ENCODE data around the gene CELF4.
"Not testable (repeated sequence)": the region's sequence is repeated elsewhere in the genome, so short reads cannot be mapped to it uniquely, and the experiment has no call there.

The CELF4 gene

GRCh38 chr18:37476182-37476581, 89.4 kb downstream of the CELF4 start:
- TF ChIP-seq PAX5 (IDR thresholded peaks at IDR 0.05; ENCODE audit: insufficient read depth, low read length, severe bottlenecking) (no peak), POU2F2 (IDR thresholded peaks at IDR 0.05; ENCODE audit: low read depth, low read length) (no peak), SPI1 (IDR thresholded peaks at IDR 0.05; ENCODE audit: low read depth, low read length) (no peak), POLR2AphosphoS5 (IDR thresholded peaks at IDR 0.05; ENCODE audit: low read depth, low read length) (no peak), TAF1 (IDR thresholded peaks at IDR 0.05; ENCODE audit: low read depth, low read length) (no peak), POLR2A (IDR thresholded peaks at IDR 0.05; ENCODE audit: low read depth, low read length) (no peak)
- FAIRE-seq (no peak), DNase-seq (ENCODE audit: insufficient read length, low spot score) (peak; percentile 39)

GRCh38 chr18:37473195-37473840, 92.3 kb downstream of the CELF4 start:
- no peak for TF ChIP-seq POU2F2 (IDR thresholded peaks at IDR 0.05; ENCODE audit: low read depth, low read length)
- TF ChIP-seq POLR2AphosphoS5 (IDR thresholded peaks at IDR 0.05; ENCODE audit: low read depth, low read length), result no peak
- no peak for TF ChIP-seq TAF1 (IDR thresholded peaks at IDR 0.05; ENCODE audit: low read depth, low read length)
- TF ChIP-seq PAX5 (IDR thresholded peaks at IDR 0.05; ENCODE audit: insufficient read depth, low read length, severe bottlenecking), result no peak
- TF ChIP-seq POLR2A (IDR thresholded peaks at IDR 0.05; ENCODE audit: low read depth, low read length), result no peak
- no peak for TF ChIP-seq SPI1 (IDR thresholded peaks at IDR 0.05; ENCODE audit: low read depth, low read length)
- DNase-seq (ENCODE audit: insufficient read length, low spot score) (no peak), FAIRE-seq (no peak)

- FAIRE-seq (no peak), DNase-seq (ENCODE audit: insufficient read length, low spot score) (no peak)
- TF ChIP-seq SPI1 (IDR thresholded peaks at IDR 0.05; ENCODE audit: low read depth, low read length) (no peak), POLR2AphosphoS5 (IDR thresholded peaks at IDR 0.05; ENCODE audit: low read depth, low read length) (no peak), PAX5 (IDR thresholded peaks at IDR 0.05; ENCODE audit: insufficient read depth, low read length, severe bottlenecking) (no peak), POLR2A (IDR thresholded peaks at IDR 0.05; ENCODE audit: low read depth, low read length) (no peak), POU2F2 (IDR thresholded peaks at IDR 0.05; ENCODE audit: low read depth, low read length) (no peak), TAF1 (IDR thresholded peaks at IDR 0.05; ENCODE audit: low read depth, low read length) (no peak)
These were observed 94.0 kb downstream of the CELF4 start for GRCh38 chr18:37471637-37472036.

- DNase-seq (ENCODE audit: insufficient read length, low spot score) (no peak), FAIRE-seq (no peak)
- TF ChIP-seq POLR2A (IDR thresholded peaks at IDR 0.05; ENCODE audit: low read depth, low read length) (no peak), POU2F2 (IDR thresholded peaks at IDR 0.05; ENCODE audit: low read depth, low read length) (no peak), POLR2AphosphoS5 (IDR thresholded peaks at IDR 0.05; ENCODE audit: low read depth, low read length) (no peak), TAF1 (IDR thresholded peaks at IDR 0.05; ENCODE audit: low read depth, low read length) (no peak), SPI1 (IDR thresholded peaks at IDR 0.05; ENCODE audit: low read depth, low read length) (no peak), PAX5 (IDR thresholded peaks at IDR 0.05; ENCODE audit: insufficient read depth, low read length, severe bottlenecking) (no peak)
These were observed 94.6 kb downstream of the CELF4 start for GRCh38 chr18:37470986-37471385.

GRCh38 chr18:37467002-37467662, 98.5 kb downstream of the CELF4 start:
- FAIRE-seq (no peak), DNase-seq (ENCODE audit: insufficient read length, low spot score) (no peak)
- TF ChIP-seq POLR2AphosphoS5 (IDR thresholded peaks at IDR 0.05; ENCODE audit: low read depth, low read length), result no peak
- no peak for TF ChIP-seq SPI1 (IDR thresholded peaks at IDR 0.05; ENCODE audit: low read depth, low read length)
- no peak for TF ChIP-seq POLR2A (IDR thresholded peaks at IDR 0.05; ENCODE audit: low read depth, low read length)
- TF ChIP-seq POU2F2 (IDR thresholded peaks at IDR 0.05; ENCODE audit: low read depth, low read length), result no peak
- TF ChIP-seq TAF1 (IDR thresholded peaks at IDR 0.05; ENCODE audit: low read depth, low read length), result no peak
- TF ChIP-seq PAX5 (IDR thresholded peaks at IDR 0.05; ENCODE audit: insufficient read depth, low read length, severe bottlenecking), result no peak

GRCh38 chr18:37465958-37466357, 99.6 kb downstream of the CELF4 start:
- DNase-seq (ENCODE audit: insufficient read length, low spot score) (no peak), FAIRE-seq (no peak)
- no peak for TF ChIP-seq TAF1 (IDR thresholded peaks at IDR 0.05; ENCODE audit: low read depth, low read length)
- no peak for TF ChIP-seq POLR2AphosphoS5 (IDR thresholded peaks at IDR 0.05; ENCODE audit: low read depth, low read length)
- TF ChIP-seq PAX5 (IDR thresholded peaks at IDR 0.05; ENCODE audit: insufficient read depth, low read length, severe bottlenecking), result no peak
- TF ChIP-seq POLR2A (IDR thresholded peaks at IDR 0.05; ENCODE audit: low read depth, low read length), result no peak
- no peak for TF ChIP-seq SPI1 (IDR thresholded peaks at IDR 0.05; ENCODE audit: low read depth, low read length)
- no peak for TF ChIP-seq POU2F2 (IDR thresholded peaks at IDR 0.05; ENCODE audit: low read depth, low read length)

GRCh38 chr18:37464257-37464656, 101.3 kb downstream of the CELF4 start:
- TF ChIP-seq POLR2AphosphoS5 (IDR thresholded peaks at IDR 0.05; ENCODE audit: low read depth, low read length), result no peak
- TF ChIP-seq SPI1 (IDR thresholded peaks at IDR 0.05; ENCODE audit: low read depth, low read length), result no peak
- no peak for TF ChIP-seq POU2F2 (IDR thresholded peaks at IDR 0.05; ENCODE audit: low read depth, low read length)
- TF ChIP-seq POLR2A (IDR thresholded peaks at IDR 0.05; ENCODE audit: low read depth, low read length), result no peak
- TF ChIP-seq PAX5 (IDR thresholded peaks at IDR 0.05; ENCODE audit: insufficient read depth, low read length, severe bottlenecking), result no peak
- no peak for TF ChIP-seq TAF1 (IDR thresholded peaks at IDR 0.05; ENCODE audit: low read depth, low read length)
- FAIRE-seq (no peak), DNase-seq (ENCODE audit: insufficient read length, low spot score) (no peak)

- DNase-seq (ENCODE audit: insufficient read length, low spot score); FAIRE-seq: not testable (repeated sequence)
These were observed 104.3 kb downstream of the CELF4 start for GRCh38 chr18:37461329-37461728.

- no peak for TF ChIP-seq POLR2AphosphoS5 (IDR thresholded peaks at IDR 0.05; ENCODE audit: low read depth, low read length)
- TF ChIP-seq PAX5 (IDR thresholded peaks at IDR 0.05; ENCODE audit: insufficient read depth, low read length, severe bottlenecking), result no peak
- TF ChIP-seq TAF1 (IDR thresholded peaks at IDR 0.05; ENCODE audit: low read depth, low read length), result no peak
- no peak for TF ChIP-seq POLR2A (IDR thresholded peaks at IDR 0.05; ENCODE audit: low read depth, low read length)
- no peak for TF ChIP-seq SPI1 (IDR thresholded peaks at IDR 0.05; ENCODE audit: low read depth, low read length)
- no peak for FAIRE-seq
- no peak for DNase-seq (ENCODE audit: insufficient read length, low spot score)
These were observed 105.0 kb downstream of the CELF4 start for GRCh38 chr18:37460604-37461003.

- no peak for TF ChIP-seq SPI1 (IDR thresholded peaks at IDR 0.05; ENCODE audit: low read depth, low read length)
- no peak for TF ChIP-seq PAX5 (IDR thresholded peaks at IDR 0.05; ENCODE audit: insufficient read depth, low read length, severe bottlenecking)
- no peak for TF ChIP-seq POU2F2 (IDR thresholded peaks at IDR 0.05; ENCODE audit: low read depth, low read length)
- TF ChIP-seq POLR2AphosphoS5 (IDR thresholded peaks at IDR 0.05; ENCODE audit: low read depth, low read length), result no peak
- no peak for TF ChIP-seq POLR2A (IDR thresholded peaks at IDR 0.05; ENCODE audit: low read depth, low read length)
- TF ChIP-seq TAF1 (IDR thresholded peaks at IDR 0.05; ENCODE audit: low read depth, low read length), result no peak
- DNase-seq (ENCODE audit: insufficient read length, low spot score), result no peak
- no peak for FAIRE-seq
These were observed 106.9 kb downstream of the CELF4 start for GRCh38 chr18:37458697-37459096.

All from GM12891 (cell line).